ACHN (cell line): ENCODE results near the gene SMAD4.
"Not testable (repeated sequence)": the region's sequence is repeated elsewhere in the genome, so short reads cannot be mapped to it uniquely, and the experiment has no call there.

ENCODE experiments used
- DNase-seq: peaks from one replicate; pipeline ENCODE4 v3.0.0-alpha.2; 2015
- in situ Hi-C: cut with HindIII; loops from 2 replicates; pipeline ENCODE4 v1.10.0; 2017; ENCODE audit warnings: low sequenced_read_pairs, low pct_ligation_motif_present, low pct_unique_long_range_greater_than_20kb

Gene SMAD4

GRCh38 chr18:51097021-51097822, 67.2 kb downstream of the SMAD4 start:
- in situ Hi-C loops, result no loop called here
- no peak for DNase-seq

DNA sequence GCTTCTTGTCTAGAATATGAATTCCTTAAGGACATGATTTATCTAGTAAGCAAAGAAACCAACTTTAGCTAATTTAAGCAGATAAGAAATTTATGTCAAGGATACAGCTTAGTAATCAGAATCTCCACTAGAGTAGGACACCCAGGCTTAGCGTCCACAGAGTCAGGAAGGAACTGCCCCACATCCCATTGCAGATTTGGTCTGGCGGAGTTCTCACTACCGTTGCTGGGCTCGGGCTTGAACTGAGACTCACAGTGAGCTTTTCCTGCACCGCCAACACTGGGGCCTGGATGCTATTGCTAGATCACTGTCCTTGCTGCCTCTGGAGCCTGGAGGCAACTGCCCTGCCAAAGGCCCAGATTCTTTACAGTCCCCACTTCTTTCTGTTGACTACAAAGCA, 68.1 kb downstream of the SMAD4 start:
- no peak for DNase-seq
- in situ Hi-C loops, result no loop called here

DNA sequence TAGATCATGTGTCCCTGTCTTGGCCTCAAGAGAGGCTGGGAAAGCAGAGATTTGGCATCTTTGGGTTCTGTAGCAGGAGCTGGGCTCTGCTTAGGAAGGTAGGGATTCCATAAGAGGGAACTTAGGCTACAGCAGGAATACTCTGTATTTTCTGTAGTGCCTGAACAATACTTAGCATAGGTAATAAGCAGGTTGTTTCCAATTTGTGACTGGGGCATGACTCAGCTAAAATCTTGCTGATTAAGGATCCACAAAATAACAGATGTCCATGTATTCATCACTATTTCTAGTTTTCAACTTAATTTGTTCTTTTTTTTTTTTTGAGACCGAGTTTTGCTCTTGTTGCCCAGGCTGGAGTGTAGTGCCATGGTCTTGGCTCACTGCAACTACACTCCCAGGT, 68.5 kb downstream of the SMAD4 start:
- DNase-seq, result no peak
- in situ Hi-C loops, result no loop called here

GRCh38 chr18:51100385-51101120, 70.5 kb downstream of the SMAD4 start:
- in situ Hi-C loops, result no loop called here
- no peak for DNase-seq

- in situ Hi-C loops, result no loop called here
- no peak for DNase-seq
These were observed 77.1 kb downstream of the SMAD4 start for GRCh38 chr18:51107082-51107481.

DNA sequence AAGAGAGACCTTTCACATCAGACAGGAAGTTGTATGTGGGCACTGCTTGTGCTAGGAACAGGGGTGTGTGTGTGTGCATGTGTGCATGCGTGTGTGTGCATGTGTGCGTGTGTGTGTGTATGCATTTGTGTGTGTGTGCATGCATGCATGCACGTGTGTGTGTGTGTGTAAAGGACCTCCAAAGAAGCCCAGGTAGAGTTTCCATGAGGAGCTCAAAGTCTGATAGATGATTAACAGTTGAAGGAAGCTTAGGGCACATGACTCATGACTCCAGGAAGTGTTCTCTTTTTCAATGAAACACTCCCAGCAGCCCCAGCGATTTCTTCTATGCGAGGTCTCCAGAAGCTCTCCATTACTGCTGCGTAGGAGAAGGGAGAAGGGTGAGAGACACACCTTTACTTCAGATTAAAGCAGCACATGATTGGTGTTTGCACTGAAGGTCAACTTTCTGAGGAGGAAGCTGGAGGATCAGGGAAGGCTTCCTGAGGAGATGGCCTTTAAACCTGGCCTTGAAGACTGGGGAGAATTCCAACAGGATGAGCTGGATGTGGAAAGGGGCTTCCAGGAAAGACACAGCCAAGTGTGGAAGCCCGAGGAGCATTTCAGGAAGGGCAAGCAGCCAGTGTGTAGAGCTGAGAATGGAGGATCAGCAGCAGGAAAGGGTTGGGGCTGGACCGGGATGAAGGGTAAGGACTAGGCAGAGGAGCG, 77.7 kb downstream of the SMAD4 start:
- peak; percentile 43 for DNase-seq
- in situ Hi-C loops, result no loop called here

- no peak for DNase-seq
- in situ Hi-C loops, result no loop called here
These were observed 78.3 kb downstream of the SMAD4 start for GRCh38 chr18:51108330-51108729.

GRCh38 chr18:51110073-51110797, 80.2 kb downstream of the SMAD4 start:
- DNase-seq, result peak; percentile 38
- in situ Hi-C loops, result no loop called here

- in situ Hi-C loops, DNase-seq: not testable (repeated sequence)
These were observed 81.8 kb downstream of the SMAD4 start for GRCh38 chr18:51111633-51112355.

- in situ Hi-C loops, DNase-seq: not testable (repeated sequence)
These were observed 87.0 kb downstream of the SMAD4 start for GRCh38 chr18:51116996-51117395.

GRCh38 chr18:51119561-51119960, 89.5 kb downstream of the SMAD4 start:
- in situ Hi-C loops, DNase-seq: not testable (repeated sequence)

- in situ Hi-C loops, DNase-seq: not testable (repeated sequence)
These were observed 90.0 kb downstream of the SMAD4 start for GRCh38 chr18:51119976-51120375.

GRCh38 chr18:51120809-51121596, 91.0 kb downstream of the SMAD4 start:
- no peak for DNase-seq
- in situ Hi-C loops, result no loop called here

DNA sequence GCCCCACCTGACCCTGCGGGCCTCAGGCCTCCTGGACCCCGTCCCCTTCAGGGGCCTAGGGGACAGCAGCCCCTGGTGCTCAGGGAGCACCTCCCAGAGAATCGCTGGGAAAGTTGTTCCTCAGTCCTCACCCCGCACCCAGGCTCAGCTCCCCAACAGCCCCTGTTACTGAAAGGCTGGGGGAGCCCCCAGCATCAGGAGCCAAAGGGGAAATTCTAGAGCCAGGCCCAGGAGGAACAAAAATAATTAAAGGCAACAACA, 91.5 kb downstream of the SMAD4 start:
- in situ Hi-C loops, result no loop called here

DNA sequence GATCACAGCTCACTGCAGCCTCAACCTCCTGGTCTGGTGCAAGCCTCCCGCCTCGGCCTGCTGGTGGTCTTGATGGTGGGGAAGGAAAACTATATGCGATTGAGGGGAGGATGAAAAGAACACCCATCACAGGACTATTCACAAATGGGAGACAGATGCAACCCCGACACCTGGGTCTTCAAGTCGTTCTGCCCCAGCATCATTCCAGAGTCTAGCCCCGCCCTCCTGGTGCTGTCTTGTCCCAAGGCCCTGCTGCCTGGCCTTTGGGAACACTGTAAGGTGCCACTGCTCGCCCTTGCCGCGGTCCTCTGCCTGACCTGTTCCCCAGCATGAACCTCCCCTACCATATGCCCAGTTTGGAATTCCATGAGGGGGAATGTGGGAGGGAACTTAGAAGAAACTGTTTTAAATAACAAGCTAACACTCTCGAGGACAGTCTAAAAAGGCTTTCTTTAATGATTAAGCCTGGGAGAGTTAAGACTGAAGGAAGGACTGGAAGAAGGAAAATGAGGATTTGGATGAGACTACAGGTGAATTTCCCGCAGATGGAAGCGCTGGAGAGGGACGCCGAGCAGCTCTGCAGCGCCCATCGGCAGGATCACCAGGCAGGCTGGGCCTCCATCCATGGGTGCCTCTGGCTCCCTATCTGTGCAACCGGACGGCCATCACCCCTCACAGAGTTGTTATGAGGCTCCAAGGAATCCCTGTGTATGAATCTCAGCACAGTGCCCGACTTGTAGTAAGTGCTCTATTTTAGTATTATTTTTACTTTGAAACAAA, 92.4 kb downstream of the SMAD4 start:
- DNase-seq, result no peak
- in situ Hi-C loops, result no loop called here

More for the DNA sequence above, 91.5 kb downstream of the SMAD4 start:
- DNase-seq, result no peak

DNA sequence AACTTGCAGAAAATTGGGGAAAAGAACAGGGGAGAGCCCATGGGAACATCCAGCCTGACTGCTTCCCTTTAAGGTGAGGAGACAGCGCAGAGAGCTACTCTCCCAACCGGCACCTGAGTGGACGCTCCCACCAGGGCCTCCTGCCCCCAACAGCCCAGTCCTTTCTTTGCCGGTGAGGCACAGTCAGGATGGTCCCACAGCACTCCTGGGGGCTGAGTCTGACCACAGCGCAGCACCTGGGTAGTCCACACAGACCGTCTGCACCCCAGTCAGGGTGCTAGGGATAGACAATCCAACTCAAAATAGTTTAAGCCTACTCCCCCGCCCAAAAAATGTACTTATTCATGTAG, 93.0 kb downstream of the SMAD4 start:
- in situ Hi-C loops, result no loop called here
- DNase-seq, result no peak

DNA sequence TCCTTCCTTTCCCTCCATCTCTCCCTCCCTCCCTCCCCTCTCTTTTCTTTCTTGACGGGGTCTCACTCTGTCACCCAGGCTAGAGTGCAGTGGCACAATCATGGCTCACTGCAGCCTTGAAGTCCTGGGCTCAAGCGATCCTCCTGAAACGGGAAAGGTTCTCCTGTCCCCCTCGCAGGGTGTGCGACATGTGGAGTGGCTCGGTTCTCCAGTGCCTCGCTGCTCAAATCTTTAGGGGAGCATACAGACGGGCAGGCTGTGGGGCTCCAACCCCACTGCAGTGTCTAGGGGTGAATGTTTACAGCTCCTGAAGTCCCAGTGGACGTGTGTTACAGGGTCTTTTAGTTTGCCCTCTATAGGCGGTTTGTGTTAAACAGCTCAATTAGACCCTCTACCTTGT, 93.5 kb downstream of the SMAD4 start:
- DNase-seq, result no peak
- in situ Hi-C loops, result no loop called here
